HG02571 (cell line): ENCODE data around the gene AP4E1.
"Not testable (repeated sequence)": the region's sequence is repeated elsewhere in the genome, so short reads cannot be mapped to it uniquely, and the experiment has no call there.

ENCODE experiments used
- ATAC-seq: cut with Tn5 transposase; IDR thresholded peaks from one replicate; pipeline ENCODE4 v1.9.1; 2021; ENCODE audit warnings: mild to moderate bottlenecking, moderate library complexity; ENCODE audit not compliant: unreplicated experiment

Gene AP4E1

GRCh38 chr15:51011212-51011611 is 102.7 kb downstream of the AP4E1 start:
- ATAC-seq, result no peak

DNA sequence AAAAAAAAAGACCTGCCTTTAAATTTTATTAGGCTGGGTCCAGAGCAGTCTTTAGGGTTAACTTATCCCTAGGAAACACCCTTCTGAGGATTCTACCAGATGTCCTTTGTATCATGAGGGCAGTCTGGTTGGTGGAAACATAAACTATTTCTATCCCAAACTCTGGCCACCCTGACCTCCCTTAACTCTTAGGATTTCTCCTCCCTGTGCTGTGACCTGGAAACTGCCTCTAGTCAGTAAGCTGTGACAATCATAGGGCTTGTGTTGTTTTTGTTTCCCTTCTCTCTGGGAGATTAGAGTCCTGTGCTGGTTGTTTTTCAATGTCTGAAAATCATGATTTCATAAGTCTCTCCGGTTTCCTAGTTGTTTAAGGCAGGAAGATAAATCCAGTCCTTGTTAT is 108.1 kb downstream of the AP4E1 start:
- no peak for ATAC-seq

DNA sequence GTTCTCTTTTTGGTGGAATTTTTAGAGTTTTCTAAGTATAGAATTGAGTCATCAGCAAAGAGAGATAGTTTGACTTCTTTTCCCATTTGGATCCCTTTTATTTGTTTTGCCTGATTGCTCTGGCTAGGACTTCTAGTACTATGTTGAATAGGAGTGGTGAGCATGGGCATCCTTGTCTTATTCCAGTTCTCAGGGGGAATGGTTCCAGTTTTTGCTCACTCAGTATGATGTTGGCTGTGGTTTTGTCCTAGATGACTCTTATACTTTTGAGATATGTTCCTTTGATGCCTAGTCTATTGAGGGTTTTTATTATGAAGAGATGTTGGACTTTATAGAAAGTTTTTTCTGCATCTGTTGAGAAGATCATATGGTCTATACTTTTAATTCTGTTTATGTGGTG is 113.7 kb downstream of the AP4E1 start:
- ATAC-seq, result no peak

DNA sequence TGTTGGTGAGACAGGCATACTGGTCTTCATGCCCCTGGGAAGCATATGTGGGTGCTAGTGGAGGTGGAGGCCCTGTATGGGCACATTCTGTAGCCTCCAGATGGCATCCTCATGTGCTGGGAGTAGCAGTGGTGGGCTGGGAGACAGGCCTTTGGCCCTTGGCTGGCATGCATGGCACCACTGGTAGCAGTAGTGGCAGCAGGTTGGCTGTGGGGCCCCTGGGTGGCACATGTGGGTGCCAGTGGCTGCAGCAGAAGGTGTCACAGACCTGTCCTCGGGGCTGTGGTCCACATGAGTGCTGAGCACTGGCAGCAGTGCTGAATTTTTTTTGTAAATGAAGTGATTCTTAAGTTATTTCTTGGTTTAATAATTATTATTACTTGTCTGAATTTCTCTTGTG is 115.0 kb downstream of the AP4E1 start:
- ATAC-seq, result no peak

- no peak for ATAC-seq
These were observed 116.4 kb downstream of the AP4E1 start for GRCh38 chr15:51024735-51025453.

- ATAC-seq, result no peak
These were observed 117.0 kb downstream of the AP4E1 start for GRCh38 chr15:51025454-51025846.

- no peak for ATAC-seq
These were observed 122.3 kb downstream of the AP4E1 start for GRCh38 chr15:51030649-51031316.

DNA sequence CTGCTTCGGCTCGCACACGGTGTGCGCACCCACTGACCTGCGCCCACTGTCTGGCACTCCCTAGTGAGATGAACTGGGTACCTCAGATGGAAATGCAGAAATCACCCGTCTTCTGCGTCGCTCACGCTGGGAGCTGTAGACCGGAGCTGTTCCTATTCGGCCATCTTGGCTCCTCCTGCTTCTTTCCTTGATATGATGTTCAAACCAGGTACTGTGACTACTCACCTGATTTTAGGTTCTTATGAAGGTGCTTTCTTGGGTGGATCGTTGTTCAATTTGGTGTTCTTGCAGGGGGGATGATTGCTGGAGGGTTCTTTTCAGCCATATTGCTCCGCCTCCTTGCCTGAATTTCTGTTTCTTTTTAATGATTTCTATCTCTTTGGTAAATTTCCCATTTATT is 129.0 kb downstream of the AP4E1 start:
- not testable (repeated sequence) for ATAC-seq

DNA sequence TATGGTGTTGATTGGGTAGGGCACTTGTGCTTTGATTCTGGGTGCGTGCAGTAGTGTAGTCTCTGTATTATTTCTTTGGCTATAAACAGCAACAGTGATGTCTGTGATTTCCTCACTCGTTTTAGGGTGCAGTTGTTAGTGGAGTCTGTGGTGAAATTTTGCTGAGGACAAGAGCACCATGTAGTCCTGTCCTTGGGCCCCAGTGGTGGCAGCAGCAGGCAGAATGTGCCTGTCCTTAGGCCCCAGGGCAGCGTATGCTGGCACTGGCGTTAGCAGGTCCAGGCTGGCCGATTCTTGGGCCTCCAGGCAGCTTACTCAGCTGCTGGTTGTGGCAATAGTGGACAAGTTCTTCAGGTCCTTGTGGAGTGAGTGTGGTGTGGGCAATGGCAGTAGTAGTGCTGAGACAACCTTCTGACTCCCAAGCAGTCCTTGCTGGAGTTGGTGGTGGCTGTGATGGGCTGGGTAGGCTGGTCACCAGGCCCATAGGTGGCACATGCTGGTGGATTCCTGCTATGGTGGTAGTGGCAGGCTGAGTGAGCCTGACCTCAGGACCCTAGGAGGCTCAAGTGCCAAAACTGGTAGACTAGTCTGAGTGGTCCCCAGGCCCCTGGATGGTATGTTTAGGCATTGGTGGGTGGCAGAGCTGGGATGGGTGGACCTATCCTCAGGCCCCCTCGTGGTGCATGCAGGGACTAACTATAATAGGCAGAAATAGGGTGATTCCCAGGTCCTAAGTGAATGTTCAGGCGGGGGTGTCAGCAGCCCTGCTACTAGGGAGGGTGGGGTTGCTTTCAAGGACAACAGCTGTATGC is 129.9 kb downstream of the AP4E1 start:
- no peak for ATAC-seq

DNA sequence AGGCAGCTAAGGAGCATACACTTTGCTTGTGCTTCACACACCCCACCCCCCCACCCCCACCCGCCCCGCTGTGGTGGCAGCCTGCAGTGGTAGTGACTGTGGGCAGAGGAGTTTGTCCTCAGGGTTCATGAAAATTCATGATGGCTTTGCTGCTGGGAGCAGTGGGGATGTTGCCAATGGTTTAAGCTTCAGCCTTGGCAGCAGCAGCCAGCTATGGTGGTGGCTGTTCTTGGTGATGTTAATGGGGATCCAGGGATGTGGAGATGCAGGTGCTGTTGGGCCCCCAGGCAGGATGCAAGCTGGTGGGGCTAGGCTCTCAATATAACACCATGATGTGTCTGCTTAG is 130.5 kb downstream of the AP4E1 start:
- no peak for ATAC-seq

DNA sequence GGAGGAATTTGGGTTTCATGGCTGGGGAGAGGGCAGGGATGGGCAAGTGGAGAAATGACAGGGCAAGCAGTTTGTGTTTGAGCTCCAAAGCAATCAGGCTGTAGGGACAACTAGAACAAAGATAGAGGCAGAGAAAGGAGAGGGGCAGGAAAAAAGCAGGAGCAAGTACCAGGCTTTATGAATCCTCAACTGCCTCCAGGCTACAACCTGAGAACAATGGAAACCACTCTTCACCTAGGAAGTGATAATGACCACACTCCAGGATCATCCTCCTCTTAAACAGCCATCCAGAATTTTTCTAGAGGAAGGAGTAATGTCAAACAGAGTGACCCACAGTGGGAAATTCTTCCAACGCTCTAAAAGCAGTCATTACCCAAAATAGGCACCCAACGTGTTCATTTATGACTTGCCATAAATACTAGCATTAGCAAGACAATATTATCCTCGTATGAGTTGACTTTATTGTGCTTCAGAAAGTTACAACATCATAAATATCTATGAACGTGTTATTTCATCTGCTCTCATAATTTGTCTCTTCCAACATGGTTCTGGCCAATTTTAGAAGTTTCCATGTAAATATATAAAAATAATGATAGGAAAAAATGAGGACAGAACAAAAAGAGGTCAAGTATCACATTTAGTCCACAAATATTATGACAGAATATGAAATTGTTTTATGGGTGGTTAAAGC is 135.7 kb downstream of the AP4E1 start:
- no peak for ATAC-seq

GRCh38 chr15:51046016-51046415 is 137.5 kb downstream of the AP4E1 start:
- no peak for ATAC-seq

- no peak for ATAC-seq
These were observed 138.4 kb downstream of the AP4E1 start for GRCh38 chr15:51046799-51047449.

GRCh38 chr15:51048308-51048707 is 139.8 kb downstream of the AP4E1 start:
- ATAC-seq, result no peak

- ATAC-seq, result no peak
These were observed 140.6 kb downstream of the AP4E1 start for GRCh38 chr15:51049081-51049480.

GRCh38 chr15:51051776-51052175 is 143.3 kb downstream of the AP4E1 start:
- ATAC-seq, result no peak

- no peak for ATAC-seq
These were observed 145.1 kb downstream of the AP4E1 start for GRCh38 chr15:51053571-51053970.

- no peak for ATAC-seq
These were observed 146.1 kb downstream of the AP4E1 start for GRCh38 chr15:51054535-51054934.
